Esophagus squamous epithelium (tissue), 4 donors: ENCODE data around the gene NEDD8.

ENCODE experiments used
- CTCF ChIP-seq, 6 experiments: fragments of 450-650 bp in 4 of 6; fragments of 200-600 bp in 2 of 6; sonication (generic) in 2 of 6; IDR thresholded peaks; one replicate each; pipeline ENCODE4 v1.5.1; 2016 to 2019; ENCODE audit warnings: antibody characterized with exemption in 6 of 6, mild to moderate bottlenecking in 4 of 6, moderate library complexity in 4 of 6
- POLR2A ChIP-seq, 4 donors: fragments of 450-650 bp; IDR thresholded peaks; one replicate each; pipeline ENCODE4 v1.6.1; 2017; ENCODE audit warnings: antibody characterized with exemption in 4 of 4, mild to moderate bottlenecking in 4 of 4, moderate library complexity in 3 of 4

GRCh38 chr14:24243336-24243836, 11.2 kb upstream of the NEDD8 start:
- TF ChIP-seq POLR2A (IDR thresholded peaks at IDR 0.05) = no peak
- TF ChIP-seq CTCF (IDR thresholded peaks at IDR 0.05) = no peak
